ENCODE data around the gene ALKBH8. TPM values are rescaled to one million over a fixed set of nuclear protein-coding genes. Genes with fewer than 3 reads are reported as not detected.
A peak's percentile ranks its signal among the peaks of the same experiment; 100 is the strongest.
"Not testable (repeated sequence)": the region's sequence is repeated elsewhere in the genome, so short reads cannot be mapped to it uniquely, and the experiment has no call there.

ALKBH8 gene
- total RNA-seq, 2 donors from 2014 or later, result 7.1 to 7.2 TPM

GRCh38 chr11:107567739-107568335 is 2.3 kb upstream of the ALKBH8 start:
- DNase-seq (ENCODE audit: low spot score), result no peak
- Histone ChIP-seq H3K4me1 (replicated peaks) (no peaks in the 10 kb centered on the region), H3K27ac (no peak overlapping the region), H3K36me3 (no peaks in the 10 kb centered on the region), H3K27me3 (replicated peaks; ENCODE audit: insufficient read depth) (no peaks in the 10 kb centered on the region), H3K9me3 (no peaks in the 10 kb centered on the region), H3K4me3 (no peak overlapping the region)
- 42% methylated on average over 5 of the region's 5 CpGs for WGBS
- TF ChIP-seq POLR2A (IDR thresholded peaks at IDR 0.05) (no peak), CTCF (IDR thresholded peaks at IDR 0.05) (no peak), POLR2AphosphoS5 (IDR thresholded peaks at IDR 0.05) (no peak)
- intact Hi-C loops (cut with DNase I), result no loop called here

- Histone ChIP-seq H3K4me3 (no peak overlapping the region), H3K4me1 (replicated peaks) (no peaks in the 10 kb centered on the region), H3K27me3 (replicated peaks; ENCODE audit: insufficient read depth) (no peaks in the 10 kb centered on the region), H3K36me3 (no peaks in the 10 kb centered on the region), H3K27ac (no peak overlapping the region), H3K9me3 (no peaks in the 10 kb centered on the region)
- WGBS, result 96% methylated on average over 2 of the region's 2 CpGs
- TF ChIP-seq POLR2AphosphoS5 (IDR thresholded peaks at IDR 0.05), result no peak
- TF ChIP-seq POLR2A (IDR thresholded peaks at IDR 0.05), result no peak
- TF ChIP-seq CTCF (IDR thresholded peaks at IDR 0.05), result no peak
- intact Hi-C loops (cut with DNase I), result no loop called here
- DNase-seq (ENCODE audit: low spot score), result no peak
Observed at GRCh38 chr11:107566569-107566968, 1.0 kb upstream of the ALKBH8 start.

GRCh38 chr11:107565955-107566501 is 493 bp upstream of the ALKBH8 start:
- H3K4me1 ChIP-seq (replicated peaks); H3K36me3 ChIP-seq; H3K27me3 ChIP-seq (replicated peaks; ENCODE audit: insufficient read depth); DNase-seq (ENCODE audit: low spot score); H3K9me3 ChIP-seq; intact Hi-C loops (cut with DNase I): not testable (repeated sequence)
- H3K4me3 ChIP-seq, result peak overlapping the region; percentile 74 to 77
- WGBS, result 61% methylated on average over 9 of the region's 9 CpGs
- H3K27ac ChIP-seq, result peak overlapping the region; percentile 76 to 77

- Histone ChIP-seq H3K36me3 (no peaks in the 10 kb centered on the region), H3K27ac (peak overlapping the region; percentile 76 to 77), H3K27me3 (replicated peaks; ENCODE audit: insufficient read depth) (no peaks in the 10 kb centered on the region), H3K9me3 (no peaks in the 10 kb centered on the region), H3K4me1 (replicated peaks) (no peaks in the 10 kb centered on the region), H3K4me3 (peak overlapping the region; percentile 74 to 77)
- no peak for TF ChIP-seq CTCF (IDR thresholded peaks at IDR 0.05)
- TF ChIP-seq POLR2AphosphoS5 (IDR thresholded peaks at IDR 0.05), result no peak
- intact Hi-C loops (cut with DNase I), result loop anchor here (5.0 kb wide), 1 partner anchor 122 kb away; no protein-coding TSS in a partner anchor
- 15% methylated on average over 6 of the region's 6 CpGs for WGBS
- DNase-seq (ENCODE audit: low spot score), result no peak
Observed at GRCh38 chr11:107564877-107565218, 687 bp downstream of the ALKBH8 start.

- H3K36me3 ChIP-seq, result no peaks in the 10 kb centered on the region
- H3K4me1 ChIP-seq (replicated peaks), result no peaks in the 10 kb centered on the region
- TF ChIP-seq POLR2AphosphoS5 (IDR thresholded peaks at IDR 0.05) (no peak), CTCF (IDR thresholded peaks at IDR 0.05) (peak in 3 of 4 experiments; percentile 38 to 53 (median 50))
- no peak overlapping the region for H3K4me3 ChIP-seq
- intact Hi-C loops (cut with DNase I), result loop anchor here (5.0 kb wide), 1 partner anchor 124 kb away; no protein-coding TSS in a partner anchor
- no peaks in the 10 kb centered on the region for H3K27me3 ChIP-seq (replicated peaks; ENCODE audit: insufficient read depth)
- 0% methylated on average over 2 of the region's 2 CpGs for WGBS
- no peaks in the 10 kb centered on the region for H3K9me3 ChIP-seq
- H3K27ac ChIP-seq, result no peak overlapping the region
- no peak for DNase-seq (ENCODE audit: low spot score)
Observed at GRCh38 chr11:107563702-107564101, 1.8 kb downstream of the ALKBH8 start.
